Regular cardiac myocyte (primary cell): ENCODE results near the gene SEC61A1. TPM values are rescaled to one million over a fixed set of nuclear protein-coding genes. Genes with fewer than 3 reads are reported as not detected.

Source experiments
- total RNA-seq: library from RNA; depleted of rRNA; stranded (reverse); fragments of >200 nt; gene quantifications from 2 replicates; pipeline ENCODE4 v1.2.3, GENCODE V29; 2014

SEC61A1 gene
- 339 and 415 TPM in 2 replicates for total RNA-seq

DNA sequence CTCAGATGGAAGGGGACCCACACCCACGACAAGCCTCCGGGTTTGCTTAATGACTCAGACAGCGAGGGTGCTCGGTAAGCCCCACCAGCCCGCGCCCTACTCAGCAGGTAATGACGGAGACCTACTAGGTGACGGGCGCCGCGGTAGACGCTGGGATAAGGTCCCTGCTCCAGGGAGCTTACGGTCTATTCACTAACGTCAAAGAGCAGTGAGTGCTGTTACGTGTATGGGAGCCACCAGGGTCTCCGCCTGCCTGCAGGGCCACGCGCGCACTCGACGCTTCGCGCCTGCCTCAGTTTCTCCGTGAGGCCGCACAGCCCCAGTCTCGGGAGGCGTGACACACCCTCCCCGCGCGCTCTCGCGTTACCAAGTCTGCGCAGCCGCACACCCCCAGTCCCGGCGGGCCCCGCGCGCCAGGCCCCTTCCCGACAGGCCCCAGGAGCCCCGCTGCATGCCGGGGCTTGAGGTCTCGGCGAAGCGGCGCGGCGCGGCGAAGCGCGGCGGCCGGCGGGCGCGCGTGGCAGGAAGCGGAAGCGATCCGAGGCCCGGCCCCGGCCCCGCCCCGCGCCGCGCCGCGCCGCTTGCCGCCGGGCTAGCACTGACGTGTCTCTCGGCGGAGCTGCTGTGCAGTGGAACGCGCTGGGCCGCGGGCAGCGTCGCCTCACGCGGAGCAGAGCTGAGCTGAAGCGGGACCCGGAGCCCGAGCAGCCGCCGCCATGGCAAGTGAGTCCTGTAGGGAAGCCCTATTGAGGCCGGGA, at the start of gene SEC61A1:
SEC61A1 (plus strand) TSS at position 601 of the 758 bp plus-strand sequence; CDS start at position 717, 116 bp downstream.

Other genes with a start within 250 kb of the SEC61A1 start
- gene MGLL, start 229.9 kb upstream of the SEC61A1 start, total RNA-seq, result 46.6 and 55.2 TPM in 2 replicates
- gene KBTBD12, start 137.2 kb upstream of the SEC61A1 start, total RNA-seq, result not detected in 2 replicates
- gene RUVBL1, start 71.4 kb downstream of the SEC61A1 start, total RNA-seq, result 47.1 and 115 TPM in 2 replicates
- gene EEFSEC, start 101.0 kb downstream of the SEC61A1 start, total RNA-seq, result 3.4 and 9.6 TPM in 2 replicates